GM18499 (cell line): Measurements from ENCODE around the gene KDELR1.

Experiments used
- ATAC-seq: cut with Tn5 transposase; IDR thresholded peaks from one replicate; pipeline ENCODE4 v1.9.1; 2021; ENCODE audit warnings: moderate number of reproducible peaks; ENCODE audit not compliant: insufficient read depth, unreplicated experiment

The KDELR1 gene

DNA sequence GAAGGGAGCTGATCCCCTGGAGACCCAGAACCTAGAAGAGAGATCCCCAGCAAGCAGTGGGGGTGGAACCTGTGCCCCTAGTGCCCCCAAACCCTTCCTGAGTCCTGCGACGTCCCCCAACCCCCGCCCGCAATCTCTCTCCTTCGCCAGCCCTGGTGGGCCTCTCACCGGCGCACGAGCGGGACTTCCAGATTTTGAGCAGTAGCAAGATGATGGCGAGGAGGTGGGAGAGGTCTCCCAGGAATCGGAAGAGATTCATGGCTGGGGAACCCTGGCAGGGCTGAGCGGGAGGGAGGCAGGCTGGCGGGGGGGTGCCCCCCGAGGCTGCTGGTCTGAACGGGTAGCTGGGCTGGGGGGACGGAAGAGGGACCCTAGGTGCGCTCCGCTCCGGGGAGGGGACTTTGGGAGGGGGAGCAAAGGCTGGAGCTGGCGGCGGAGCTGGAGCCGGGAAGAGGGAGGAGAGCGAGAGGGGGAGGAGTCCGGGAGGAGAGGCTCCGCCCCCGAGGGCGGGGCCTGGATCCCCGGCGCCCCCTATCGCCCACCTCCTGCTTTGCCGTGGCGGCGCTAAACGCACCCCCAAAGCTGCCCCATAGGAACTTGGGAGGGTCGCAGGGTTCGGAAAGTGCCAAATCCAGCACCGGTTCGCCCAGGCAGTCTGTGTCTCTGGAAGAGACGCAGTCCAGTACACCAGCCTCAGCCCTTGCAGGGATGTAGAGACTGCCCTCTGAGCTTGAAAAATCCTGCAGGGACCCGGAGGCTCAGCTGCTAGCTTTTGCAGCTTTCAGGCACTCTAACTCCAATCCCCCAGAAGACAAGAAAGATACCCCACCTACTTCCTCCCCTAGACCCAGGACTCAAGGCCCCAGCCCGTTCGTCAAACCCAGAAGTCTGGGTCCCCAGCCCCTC lies at the start of gene KDELR1:
TSS of gene KDELR1 (minus strand) at position 452 of the 906 bp plus-strand sequence. CDS start at position 259, 193 bp downstream.
- ATAC-seq = no peak

- no peak for ATAC-seq
These were observed 45.2 kb upstream of the KDELR1 start for GRCh38 chr19:48436586-48436985.

GRCh38 chr19:48433337-48433736 lies 42.0 kb upstream of the KDELR1 start:
- no peak for ATAC-seq

- no peak for ATAC-seq
These were observed 37.3 kb upstream of the KDELR1 start for GRCh38 chr19:48428670-48429069.

- ATAC-seq = no peak
These were observed 33.4 kb upstream of the KDELR1 start for GRCh38 chr19:48424694-48425219.

- no peak for ATAC-seq
These were observed 30.2 kb upstream of the KDELR1 start for GRCh38 chr19:48421548-48421947.

DNA sequence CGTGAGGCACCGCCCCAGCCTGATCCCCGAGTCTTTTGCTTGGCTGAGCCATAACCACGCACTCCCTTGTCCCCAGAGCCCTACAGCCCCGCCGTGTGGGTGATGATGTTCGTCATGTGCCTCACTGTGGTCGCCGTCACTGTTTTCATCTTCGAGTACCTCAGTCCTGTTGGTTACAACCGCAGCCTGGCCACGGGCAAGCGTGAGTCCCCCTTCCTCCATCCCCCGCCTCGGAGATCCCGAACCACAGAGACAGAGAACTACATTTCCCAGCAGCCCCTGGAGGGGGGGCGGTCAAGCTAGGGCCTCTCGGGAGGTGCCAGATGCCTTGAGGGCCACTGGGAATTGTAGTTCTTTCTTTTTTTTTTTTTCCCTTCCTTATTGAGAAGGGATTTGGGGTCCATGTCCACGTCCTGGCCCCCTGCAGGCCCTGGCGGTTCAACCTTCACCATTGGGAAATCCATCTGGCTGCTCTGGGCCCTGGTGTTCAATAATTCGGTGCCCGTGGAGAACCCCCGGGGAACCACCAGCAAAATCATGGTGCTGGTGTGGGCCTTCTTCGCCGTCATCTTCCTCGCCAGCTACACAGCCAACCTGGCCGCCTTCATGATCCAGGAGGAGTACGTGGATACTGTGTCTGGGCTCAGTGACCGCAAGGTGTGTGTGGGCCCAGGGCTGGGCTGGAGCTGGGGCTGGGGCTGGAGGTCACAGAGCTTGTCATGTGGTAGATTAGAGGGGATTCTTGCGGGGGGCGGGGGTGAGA lies 28.0 kb upstream of the KDELR1 start:
- no peak for ATAC-seq

DNA sequence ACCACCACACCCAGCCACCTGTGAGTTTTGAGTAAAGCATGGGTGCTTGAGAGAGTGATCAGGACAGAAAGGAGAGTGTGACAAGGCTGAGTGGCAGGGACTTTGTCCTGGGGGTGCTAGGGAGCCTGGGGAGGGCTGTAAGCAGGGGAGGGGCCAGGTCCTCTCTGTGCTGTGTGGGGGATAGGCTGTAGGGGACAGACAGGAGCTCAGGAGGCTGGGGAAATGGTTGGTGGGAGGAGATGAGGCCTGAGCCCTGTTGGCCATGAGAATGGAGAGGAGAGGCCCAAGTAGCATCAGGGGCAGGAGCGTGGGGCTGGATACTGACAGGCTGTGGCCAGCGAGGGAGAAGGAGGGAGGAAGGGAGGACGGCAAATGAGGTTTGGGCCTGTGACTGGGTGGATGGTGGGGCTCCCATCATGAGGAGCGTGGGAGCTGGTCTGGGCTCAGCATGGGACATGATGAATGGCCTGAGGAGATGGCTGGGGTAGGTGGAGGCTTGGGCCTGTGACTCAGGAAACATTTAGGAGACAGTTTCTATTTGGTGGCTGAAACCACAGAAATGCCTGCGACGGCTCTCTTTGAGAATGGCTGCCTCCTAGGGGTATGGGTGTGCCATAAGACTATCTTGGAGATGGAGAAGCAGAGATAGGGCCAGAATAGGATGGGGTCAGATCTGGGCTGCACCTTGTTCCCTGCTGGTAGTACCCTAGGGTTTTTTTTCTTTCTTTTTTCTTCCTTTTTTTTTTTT lies 27.1 kb upstream of the KDELR1 start:
- no peak for ATAC-seq

DNA sequence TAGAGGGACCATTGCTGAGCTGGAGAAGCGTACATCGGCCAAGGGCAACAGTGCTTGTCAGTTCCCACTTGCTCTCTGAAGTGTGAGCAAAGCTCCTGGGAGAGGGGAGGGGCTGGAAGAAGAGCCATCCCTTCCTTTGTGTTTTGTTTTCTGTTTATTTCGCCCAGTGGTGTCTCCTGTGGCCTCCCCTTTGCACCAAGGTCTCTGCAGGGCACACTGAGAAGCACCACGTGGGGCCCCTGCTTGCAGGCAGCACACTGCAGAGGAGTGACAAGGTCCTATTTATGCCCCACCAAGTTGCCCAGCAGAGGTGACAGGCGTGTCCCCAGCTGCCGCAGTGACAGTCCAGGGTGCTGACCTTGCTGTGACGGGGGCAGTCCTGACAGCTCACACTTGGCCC lies 26.1 kb upstream of the KDELR1 start:
- ATAC-seq = no peak

GRCh38 chr19:48415806-48416221 lies 24.5 kb upstream of the KDELR1 start:
- no peak for ATAC-seq

DNA sequence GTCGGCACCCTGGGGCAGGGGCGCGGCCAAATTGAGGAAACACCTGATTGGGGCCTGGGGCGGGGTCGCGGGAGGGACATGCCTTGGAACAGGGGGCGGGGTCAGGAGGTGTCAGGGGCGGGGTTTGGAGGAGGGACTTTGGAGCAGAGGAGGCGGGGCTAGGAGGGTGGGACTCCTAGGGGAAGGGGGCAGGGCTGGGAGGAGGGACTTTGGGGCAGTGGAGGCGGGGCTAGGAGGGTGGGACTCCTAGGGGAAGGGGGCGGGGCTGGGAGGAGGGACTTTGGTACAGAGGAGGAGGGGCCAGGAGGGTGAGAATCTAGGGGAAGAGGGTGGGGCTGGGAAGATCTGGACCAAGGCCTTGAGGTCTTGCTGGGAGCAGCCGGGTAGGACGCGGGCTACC lies 24.0 kb upstream of the KDELR1 start:
- no peak for ATAC-seq

DNA sequence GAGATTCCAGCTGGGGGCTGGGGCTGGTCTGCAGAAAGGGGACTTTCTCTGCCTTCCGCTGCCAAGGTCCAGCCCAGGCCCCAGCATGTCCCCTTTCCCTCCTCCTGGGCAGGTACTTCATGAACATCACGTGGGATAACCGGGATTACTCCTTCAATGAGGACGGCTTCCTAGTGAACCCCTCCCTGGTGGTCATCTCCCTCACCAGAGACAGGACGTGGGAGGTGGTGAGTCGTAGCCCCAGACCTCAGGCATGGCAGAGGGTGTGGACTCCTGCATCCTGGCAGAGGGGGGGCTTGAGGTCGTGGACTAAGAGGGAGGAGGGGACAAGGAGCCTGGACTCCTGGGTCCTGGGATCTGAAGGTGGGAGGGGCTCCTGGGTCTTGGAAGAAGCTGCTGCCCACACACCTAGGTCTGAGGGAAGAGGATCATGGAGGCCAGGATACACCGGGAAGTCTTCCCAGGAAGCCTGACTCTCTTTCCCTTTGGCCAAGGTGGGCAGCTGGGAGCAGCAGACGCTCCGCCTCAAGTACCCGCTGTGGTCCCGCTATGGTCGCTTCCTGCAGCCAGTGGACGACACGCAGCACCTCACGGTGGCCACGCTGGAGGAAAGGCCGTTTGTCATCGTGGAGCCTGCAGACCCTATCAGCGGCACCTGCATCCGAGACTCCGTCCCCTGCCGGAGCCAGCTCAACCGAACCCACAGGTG lies 22.7 kb upstream of the KDELR1 start:
- no peak for ATAC-seq

- no peak for ATAC-seq
These were observed 14.5 kb upstream of the KDELR1 start for GRCh38 chr19:48405850-48406249.

GRCh38 chr19:48405010-48405659 lies 13.8 kb upstream of the KDELR1 start:
- ATAC-seq = no peak

DNA sequence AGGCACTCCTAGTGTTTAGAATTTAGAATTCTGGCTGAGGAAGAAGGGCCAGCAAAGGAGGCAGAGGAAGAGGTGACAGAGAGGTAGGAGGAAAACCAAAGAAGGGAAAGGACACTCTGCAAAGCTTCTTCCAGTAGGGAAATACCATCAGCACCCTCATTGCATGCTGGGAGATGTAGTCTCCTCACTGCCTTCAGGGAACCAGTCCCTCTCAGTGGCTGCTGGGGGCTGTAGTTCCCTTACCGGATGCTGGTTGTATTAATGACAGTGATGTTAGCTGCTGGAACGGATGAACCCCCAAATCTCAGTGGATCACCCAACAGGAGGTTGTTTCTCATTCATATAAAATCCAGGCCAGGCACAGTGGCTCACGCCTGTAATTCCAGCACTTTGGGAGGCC lies 12.3 kb upstream of the KDELR1 start:
- ATAC-seq = no peak

- ATAC-seq = no peak
These were observed 9.9 kb upstream of the KDELR1 start for GRCh38 chr19:48401287-48401686.

DNA sequence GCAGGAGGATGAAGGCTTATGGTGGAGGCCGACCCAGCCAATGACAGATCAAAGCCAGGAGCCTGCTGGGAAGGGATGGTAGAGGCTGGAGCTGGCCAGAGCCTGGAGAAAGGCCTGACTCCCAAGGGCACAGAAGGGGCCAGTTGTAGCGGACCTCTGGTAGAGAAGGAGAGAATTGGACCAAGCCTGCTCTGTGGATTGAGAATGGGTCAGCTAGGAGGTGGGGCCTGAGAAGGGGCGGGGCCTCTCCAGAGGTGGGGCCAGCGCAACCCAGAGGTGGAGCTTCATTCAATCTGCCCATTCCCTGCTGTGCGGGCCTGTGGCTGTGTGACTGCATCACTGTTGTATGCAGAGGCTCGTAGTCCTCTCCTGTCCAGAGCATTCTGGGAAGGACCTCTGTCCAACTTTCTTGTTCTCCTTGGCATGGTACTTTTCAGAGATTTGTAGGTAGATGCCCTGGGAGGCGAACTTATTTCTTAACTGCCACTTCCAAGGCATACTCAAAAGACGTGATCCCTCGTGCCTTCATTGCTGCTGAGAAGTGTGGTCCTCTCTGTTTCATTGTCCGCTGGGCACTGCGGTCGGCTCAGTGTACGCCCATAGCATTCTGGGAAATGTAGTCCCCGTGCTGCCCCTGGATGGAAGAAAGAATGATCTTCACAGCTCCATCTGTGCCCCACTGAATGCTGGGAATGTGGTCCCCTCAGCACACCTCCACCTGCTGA lies 8.8 kb upstream of the KDELR1 start:
- ATAC-seq = no peak

- ATAC-seq = no peak
These were observed 7.3 kb upstream of the KDELR1 start for GRCh38 chr19:48398375-48399235.
